HG03439 (cell line): ENCODE measurements around the gene PRR33.
"Not testable (repeated sequence)": the region's sequence is repeated elsewhere in the genome, so short reads cannot be mapped to it uniquely, and the experiment has no call there.

Experiments
- ATAC-seq: cut with Tn5 transposase; IDR thresholded peaks from one replicate; pipeline ENCODE4 v1.9.1; 2021; ENCODE audit warnings: mild to moderate bottlenecking, moderate library complexity; ENCODE audit not compliant: unreplicated experiment

Gene PRR33

GRCh38 chr11:1878137-1879031, 13.3 kb downstream of the PRR33 start:
- no peak for ATAC-seq

- ATAC-seq: no peak
Measured at GRCh38 chr11:1877211-1878136, 14.2 kb downstream of the PRR33 start.

GRCh38 chr11:1876361-1877063, 15.2 kb downstream of the PRR33 start:
- ATAC-seq: no peak

GRCh38 chr11:1875851-1876301, 15.8 kb downstream of the PRR33 start:
- ATAC-seq: not testable (repeated sequence)

- no peak for ATAC-seq
Measured at GRCh38 chr11:1875093-1875850, 16.4 kb downstream of the PRR33 start.

- ATAC-seq: not testable (repeated sequence)
Measured at GRCh38 chr11:1874441-1875092, 17.1 kb downstream of the PRR33 start.

- ATAC-seq: not testable (repeated sequence)
Measured at GRCh38 chr11:1873813-1874150, 17.9 kb downstream of the PRR33 start.

GRCh38 chr11:1873048-1873812, 18.5 kb downstream of the PRR33 start:
- no peak for ATAC-seq

GRCh38 chr11:1872267-1872985, 19.3 kb downstream of the PRR33 start:
- ATAC-seq: no peak

GRCh38 chr11:1871531-1871930, 20.2 kb downstream of the PRR33 start:
- no peak for ATAC-seq

- ATAC-seq: no peak
Measured at GRCh38 chr11:1870721-1871466, 20.8 kb downstream of the PRR33 start.

GRCh38 chr11:1870326-1870696, 21.4 kb downstream of the PRR33 start:
- ATAC-seq: no peak

- no peak for ATAC-seq
Measured at GRCh38 chr11:1869427-1870325, 22.0 kb downstream of the PRR33 start.

- no peak for ATAC-seq
Measured at GRCh38 chr11:1868636-1869291, 22.9 kb downstream of the PRR33 start.

- ATAC-seq: no peak
Measured at GRCh38 chr11:1868056-1868635, 23.5 kb downstream of the PRR33 start.

GRCh38 chr11:1867381-1867780, 24.3 kb downstream of the PRR33 start:
- no peak for ATAC-seq
